Lower leg skin (tissue), 3 donors: ENCODE measurements around the gene PARP15.

ENCODE experiments used
- POLR2A ChIP-seq, 2 donors: fragments of 450-650 bp; IDR thresholded peaks; one replicate each; pipeline ENCODE4 v1.6.1; 2016 to 2017; ENCODE audit warnings: antibody characterized with exemption in 2 of 2, mild to moderate bottlenecking in 1 of 2, moderate library complexity in 1 of 2
- TF ChIP-seq, protein P1 (sequence below), 3 donors: fragments of 450-650 bp; IDR thresholded peaks; one replicate each; pipeline ENCODE4 v1.5.1; 2016; ENCODE audit warnings: antibody characterized with exemption in 3 of 3, mild to moderate bottlenecking in 3 of 3, moderate library complexity in 2 of 3

DNA sequence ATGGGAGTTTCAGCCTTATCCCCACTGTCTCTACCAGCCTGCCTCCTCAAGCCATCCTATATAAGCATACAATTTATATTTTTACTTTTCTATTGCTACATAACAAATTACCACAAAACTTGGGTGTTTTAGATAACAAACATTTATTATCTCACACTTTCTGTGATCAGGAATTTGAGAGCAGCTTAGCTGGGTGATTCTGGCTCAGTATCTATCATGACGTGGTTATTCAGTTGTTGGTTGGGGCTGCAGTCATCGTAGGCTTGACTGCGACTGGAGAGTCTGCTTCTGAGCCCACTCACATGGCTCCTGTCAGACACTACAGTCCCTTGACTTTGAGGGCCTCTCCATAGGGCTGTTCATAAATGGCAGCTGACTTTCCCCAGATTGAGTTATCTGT lies 20.7 kb downstream of the PARP15 start:
- TF ChIP-seq, protein P1, sequence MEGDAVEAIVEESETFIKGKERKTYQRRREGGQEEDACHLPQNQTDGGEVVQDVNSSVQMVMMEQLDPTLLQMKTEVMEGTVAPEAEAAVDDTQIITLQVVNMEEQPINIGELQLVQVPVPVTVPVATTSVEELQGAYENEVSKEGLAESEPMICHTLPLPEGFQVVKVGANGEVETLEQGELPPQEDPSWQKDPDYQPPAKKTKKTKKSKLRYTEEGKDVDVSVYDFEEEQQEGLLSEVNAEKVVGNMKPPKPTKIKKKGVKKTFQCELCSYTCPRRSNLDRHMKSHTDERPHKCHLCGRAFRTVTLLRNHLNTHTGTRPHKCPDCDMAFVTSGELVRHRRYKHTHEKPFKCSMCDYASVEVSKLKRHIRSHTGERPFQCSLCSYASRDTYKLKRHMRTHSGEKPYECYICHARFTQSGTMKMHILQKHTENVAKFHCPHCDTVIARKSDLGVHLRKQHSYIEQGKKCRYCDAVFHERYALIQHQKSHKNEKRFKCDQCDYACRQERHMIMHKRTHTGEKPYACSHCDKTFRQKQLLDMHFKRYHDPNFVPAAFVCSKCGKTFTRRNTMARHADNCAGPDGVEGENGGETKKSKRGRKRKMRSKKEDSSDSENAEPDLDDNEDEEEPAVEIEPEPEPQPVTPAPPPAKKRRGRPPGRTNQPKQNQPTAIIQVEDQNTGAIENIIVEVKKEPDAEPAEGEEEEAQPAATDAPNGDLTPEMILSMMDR (IDR thresholded peaks at IDR 0.05): no peak
- TF ChIP-seq POLR2A (IDR thresholded peaks at IDR 0.05): no peak
